GM19099 (cell line): ENCODE results near the gene CHRNG.

ENCODE experiments used
- POLR2A ChIP-seq: IDR thresholded peaks from 3 replicates; pipeline ENCODE4 v1.6.1; 2011; ENCODE audit warnings: low read depth; ENCODE audit not compliant: insufficient read length; ENCODE audit errors: extremely low read depth

Gene CHRNG

DNA sequence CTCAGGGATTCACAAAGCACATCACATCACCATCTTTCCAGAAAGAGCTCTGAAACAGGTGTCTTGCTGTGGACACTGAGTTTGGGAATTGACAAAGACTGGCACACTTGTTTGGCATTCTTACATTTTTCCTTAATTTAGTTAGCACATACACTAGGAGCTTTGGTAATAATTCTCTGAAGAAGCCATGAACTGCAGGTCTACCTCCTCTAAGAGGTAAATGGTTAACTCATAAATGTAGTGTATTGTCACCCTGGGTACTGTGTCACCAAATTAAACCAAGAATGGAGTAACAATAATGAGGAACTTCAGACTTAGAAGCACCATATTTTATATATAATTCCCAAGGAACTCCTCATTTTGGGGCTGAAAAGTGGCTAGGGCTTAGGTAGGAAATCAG, 33.5 kb downstream of the CHRNG start:
- TF ChIP-seq POLR2A = no peak

DNA sequence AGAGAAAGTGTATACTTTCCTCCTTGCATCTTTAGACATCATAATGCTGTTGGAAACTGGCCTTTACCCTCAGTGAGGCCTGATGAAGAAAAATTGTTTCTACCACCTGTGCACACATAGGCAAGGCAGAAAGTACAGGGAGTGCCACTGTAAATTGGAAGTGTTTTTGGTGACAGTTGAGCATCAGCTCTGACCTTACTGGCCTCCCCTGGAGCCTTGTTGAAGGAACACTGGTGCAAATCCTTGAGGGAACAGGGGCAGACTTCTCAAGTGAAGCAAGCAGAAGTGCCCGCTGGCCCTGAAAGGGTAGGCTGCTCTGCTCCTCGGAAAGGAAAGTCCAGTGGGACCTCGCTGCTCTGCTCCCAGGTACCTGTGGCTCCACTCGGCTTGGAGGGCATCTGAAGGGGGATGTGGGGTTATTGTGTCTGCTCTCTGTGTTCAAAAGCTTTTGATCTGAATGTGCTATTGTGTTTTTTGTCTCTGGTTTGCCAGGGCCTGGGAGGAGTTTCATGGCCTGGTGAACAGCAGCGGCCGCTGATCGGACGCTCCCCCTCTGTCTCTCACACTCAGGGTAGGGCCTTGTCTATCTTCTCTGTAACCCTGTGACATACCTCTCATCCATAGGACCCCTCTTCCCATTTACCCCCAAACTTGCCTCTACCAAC, 34.4 kb downstream of the CHRNG start:
- TF ChIP-seq POLR2A = no peak

DNA sequence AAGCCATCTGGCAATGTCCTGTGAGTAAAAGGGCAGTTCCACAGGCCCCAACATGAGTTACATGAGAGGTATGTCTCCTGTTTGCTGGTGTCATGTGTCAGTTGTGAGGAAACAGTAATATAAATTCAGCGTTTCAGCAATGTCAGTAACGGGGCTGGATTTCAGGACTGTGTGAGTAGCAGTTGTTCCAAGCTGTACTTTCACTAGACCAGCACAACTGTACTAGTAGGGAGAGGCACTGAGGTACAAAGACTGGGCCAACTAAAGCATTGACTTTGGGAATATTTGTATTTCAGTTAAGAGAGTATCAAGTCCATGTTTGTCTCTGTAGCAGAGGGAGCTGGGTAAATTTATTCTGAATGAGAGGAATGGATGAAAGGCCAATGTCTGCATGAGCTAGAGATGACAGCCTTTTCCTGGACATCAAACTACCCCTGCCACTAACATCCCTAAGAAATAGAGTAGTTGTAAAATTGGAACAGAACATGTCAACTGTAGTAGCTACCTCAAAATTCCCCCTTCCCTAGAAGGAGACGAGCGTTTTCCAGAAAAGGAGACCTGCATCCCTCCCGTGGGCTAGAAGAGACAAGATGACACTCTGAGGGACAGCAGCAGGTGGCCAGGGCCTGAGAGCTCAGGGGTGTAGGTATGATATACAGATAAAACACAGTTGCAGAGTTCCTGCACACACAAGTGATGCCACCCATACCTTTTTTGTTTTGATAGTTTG, 35.3 kb downstream of the CHRNG start:
- no peak for TF ChIP-seq POLR2A

DNA sequence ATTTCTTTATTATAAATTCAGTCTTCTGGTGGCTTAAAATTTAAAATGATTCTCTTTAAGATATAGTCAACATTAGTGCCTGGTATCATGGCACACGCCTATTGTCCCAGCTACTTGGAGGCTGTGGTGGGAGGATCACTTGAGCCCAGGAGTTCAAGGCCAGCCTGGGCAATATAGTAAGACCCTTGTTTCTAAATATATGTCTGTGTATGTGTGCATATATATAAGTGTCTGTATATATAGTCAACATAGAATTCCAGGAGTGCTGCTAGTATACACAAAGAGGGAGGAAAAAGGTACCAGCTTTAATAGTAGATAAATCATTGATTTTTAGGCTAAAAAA, 35.9 kb downstream of the CHRNG start:
- no peak for TF ChIP-seq POLR2A

DNA sequence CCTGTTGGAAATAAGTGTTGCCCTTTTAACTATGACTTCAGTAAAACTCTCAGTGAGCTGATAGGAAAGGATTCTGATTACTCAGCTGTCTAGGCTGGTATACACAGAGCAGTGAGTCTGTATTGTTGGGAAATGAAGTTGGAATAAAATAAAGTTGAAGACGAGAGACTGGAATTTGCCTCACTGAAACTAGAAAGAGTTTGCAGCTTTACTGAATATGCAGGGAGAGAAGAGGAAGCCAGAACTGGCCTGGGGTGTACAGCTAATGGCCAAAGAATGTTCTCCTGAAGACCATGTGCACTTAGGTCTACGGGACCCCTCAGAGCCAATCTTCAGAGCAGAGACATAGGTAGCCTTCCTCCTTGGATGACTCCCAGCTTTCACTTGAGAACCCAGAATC, 37.5 kb downstream of the CHRNG start:
- no peak for TF ChIP-seq POLR2A

DNA sequence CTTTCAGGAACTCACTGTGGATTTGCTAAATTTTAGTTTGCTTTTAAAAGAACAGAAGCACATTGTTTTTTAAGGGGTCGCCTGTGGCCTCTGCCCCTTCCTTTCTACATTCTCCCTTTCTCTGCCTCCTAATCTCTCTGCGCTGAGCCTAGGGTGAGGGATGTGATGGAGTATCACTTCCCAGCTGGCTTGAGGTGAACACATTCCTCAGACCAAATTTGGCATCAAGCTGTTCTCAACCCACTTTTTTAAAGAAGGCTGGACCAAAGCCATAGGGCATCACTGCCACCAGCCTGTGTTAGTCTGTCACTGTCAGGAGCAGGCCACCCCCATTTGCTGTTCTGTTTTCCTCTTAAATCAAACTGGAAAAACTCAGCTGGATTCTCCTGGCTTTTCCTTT, 38.3 kb downstream of the CHRNG start:
- TF ChIP-seq POLR2A = no peak

DNA sequence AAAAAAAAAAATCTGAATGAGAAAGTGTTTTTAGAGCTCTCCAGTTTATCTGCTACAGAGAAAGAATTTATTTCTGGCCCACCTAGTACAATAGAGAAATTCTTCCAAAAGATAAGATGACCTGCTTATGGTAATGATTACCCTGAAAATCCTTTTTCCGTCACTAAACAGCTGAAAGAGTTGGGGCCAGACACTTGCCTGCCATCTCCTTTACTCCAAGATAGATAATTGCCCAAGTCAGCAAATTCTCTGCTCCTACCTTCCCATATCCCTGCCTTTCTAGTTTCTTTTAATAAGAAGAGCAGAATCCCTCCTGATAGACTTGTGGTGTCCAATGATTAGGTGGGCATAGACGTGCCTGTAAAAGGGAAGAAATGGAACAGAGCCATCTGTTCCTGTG, 39.1 kb downstream of the CHRNG start:
- no peak for TF ChIP-seq POLR2A

DNA sequence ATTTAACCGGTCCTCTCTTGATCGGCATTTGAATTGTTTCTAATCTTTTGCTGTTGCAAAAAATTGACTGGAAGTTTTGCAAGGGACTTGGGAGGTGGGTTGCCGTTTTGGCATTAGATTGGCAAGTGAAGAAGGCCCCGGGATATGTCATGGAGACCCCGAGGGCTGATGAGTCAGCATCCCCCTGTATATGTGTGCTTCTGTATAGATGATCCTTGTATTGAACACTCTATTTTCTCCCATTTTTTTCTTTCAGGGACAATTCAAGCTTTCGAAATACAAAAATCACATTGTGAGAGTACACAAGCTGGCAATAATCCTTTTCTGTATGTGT, 41.1 kb downstream of the CHRNG start:
- no peak for TF ChIP-seq POLR2A

DNA sequence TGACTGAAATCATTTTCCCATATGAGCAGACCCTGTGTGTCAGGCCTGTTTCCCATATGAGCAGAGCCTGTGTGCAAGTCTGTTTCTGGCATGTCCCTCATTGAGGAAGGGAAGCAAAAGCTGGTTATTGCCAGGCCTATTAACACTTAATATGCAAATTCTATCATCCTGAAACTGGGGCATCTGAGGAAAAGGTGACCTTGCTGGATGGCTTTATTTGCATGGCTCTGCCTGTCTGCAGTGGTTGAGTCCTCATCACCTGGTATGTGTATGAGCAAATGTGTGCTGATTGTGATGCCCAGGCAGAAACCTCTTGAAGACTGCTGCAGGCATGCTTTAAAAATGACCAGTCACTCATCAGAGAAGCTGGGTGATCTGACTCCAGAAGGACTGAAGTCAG, 42.2 kb downstream of the CHRNG start:
- no peak for TF ChIP-seq POLR2A

DNA sequence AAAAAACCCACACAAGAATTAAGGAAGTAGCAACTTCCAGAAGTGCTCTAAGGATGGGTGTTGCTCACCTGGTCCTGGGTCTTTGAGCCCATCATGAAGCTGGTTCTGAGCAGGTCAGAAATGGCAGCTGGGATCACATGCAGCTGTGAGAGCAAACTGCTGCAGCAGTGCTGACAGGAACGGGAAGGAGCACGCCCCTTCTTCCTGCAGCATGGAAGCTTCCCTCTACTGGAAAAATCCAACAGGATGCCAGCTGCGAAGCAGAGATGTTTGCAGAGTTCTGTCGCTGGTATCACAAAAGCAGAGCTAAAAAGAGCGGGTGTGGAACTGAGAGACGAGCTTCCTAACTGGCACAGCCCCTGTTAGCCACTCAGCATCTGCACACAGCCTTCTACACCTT, 44.7 kb downstream of the CHRNG start:
- no peak for TF ChIP-seq POLR2A

DNA sequence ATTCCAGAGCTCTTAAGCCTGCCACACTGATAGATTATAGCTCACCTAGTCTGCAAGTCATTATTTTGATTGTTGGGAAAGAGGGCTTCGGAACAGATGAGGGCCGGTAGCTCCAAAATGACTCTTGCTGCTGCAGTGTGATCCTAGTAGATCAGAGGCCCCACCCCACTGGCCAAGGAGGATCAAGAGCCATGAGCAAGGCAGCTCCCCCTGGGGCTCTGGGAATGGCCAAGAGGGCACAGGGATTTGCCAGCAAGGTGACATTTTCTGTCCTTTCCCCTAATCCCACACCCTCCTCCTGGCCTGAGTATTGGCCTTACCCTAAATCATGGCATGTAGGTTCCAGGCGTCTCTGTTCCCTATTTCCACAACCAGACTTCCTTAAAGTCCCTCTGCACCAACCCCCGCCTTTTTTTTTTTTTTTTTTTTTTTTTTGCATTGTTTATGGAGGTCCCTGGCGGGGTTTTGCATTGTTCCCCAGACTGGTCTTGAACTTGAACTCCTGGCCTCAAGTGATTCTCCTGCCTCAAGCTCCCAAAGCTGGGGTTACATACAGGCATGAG, 47.5 kb downstream of the CHRNG start:
- no peak for TF ChIP-seq POLR2A

DNA sequence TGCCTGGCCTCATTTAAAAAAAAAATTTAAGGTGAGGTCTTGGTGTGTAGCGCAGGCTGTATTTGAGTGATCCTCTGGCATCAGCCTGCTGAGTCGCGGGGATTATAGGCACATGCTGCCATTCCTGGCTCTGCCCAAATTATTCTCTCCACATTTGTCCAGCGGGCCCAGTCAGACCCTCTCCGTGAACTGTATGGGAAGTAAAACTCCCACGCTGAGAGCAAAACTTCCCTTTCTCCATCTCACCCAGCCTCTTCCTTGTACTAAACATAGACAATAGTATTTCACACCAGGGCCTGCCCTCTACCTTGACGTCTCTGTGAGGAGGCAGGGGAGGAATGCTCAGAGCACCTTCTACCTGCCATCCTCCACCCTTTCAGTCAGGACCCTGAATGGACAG, 48.0 kb downstream of the CHRNG start:
- TF ChIP-seq POLR2A = no peak

DNA sequence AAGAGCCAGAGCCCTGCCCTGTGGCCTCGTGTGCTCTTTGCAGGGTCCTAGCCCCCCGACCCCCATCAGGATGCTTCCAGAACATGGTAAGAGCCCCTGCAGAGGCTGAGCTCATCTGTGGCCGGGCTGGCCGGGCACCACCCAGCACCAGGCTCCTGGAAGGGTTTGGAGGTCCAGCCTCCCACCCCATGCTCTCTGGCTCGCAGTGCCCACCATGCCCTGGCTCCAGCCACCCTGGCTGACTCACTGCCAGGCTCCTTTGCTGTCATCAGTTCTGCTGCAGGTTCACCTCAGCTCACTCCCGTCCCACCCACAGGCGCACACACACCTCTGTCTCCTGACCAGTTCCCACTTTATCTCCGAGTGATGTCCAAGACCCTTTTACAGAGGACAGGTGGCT, 48.5 kb downstream of the CHRNG start:
- no peak for TF ChIP-seq POLR2A

DNA sequence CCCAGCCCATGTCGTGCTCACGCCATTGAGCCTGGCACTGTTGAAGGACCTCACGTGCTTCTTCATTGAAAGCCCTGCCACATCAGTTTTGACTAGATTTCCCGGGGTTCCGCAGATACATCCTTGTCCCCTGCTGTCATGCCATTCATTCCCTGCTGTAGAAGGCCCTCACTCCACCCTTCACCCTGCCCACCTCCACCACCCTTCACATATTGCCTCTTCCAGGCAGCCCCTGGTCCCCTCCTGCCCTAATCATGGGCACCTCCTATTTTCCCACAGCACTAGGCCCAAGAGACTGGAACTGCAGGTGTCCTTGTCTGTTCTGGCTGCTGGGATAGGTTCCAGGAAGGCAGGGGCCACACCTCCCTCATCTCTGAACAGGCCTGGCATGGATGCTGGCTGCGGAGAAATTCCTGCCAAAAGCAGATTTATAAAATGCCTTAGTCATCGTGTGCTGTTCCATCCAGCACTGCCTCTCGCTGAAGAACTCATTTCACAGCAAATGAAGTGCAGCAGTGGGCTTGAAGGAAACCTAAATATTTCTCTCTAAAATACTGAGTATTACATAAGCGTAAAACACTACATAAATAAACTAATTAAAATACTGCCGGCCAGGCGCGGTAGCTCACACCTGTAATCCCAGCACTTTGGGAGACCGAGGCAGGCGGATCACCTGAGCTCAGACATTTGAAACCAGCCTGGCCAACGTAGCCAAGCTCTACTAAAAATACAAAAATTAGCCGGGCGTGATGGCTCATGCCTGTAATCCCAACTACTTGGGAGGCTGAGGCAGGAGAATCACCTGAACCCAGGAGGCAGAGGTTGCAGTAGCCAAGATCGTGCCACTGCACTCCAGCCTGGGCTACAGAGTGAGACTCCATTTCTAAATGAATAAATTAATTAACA, 49.4 kb downstream of the CHRNG start:
- no peak for TF ChIP-seq POLR2A

DNA sequence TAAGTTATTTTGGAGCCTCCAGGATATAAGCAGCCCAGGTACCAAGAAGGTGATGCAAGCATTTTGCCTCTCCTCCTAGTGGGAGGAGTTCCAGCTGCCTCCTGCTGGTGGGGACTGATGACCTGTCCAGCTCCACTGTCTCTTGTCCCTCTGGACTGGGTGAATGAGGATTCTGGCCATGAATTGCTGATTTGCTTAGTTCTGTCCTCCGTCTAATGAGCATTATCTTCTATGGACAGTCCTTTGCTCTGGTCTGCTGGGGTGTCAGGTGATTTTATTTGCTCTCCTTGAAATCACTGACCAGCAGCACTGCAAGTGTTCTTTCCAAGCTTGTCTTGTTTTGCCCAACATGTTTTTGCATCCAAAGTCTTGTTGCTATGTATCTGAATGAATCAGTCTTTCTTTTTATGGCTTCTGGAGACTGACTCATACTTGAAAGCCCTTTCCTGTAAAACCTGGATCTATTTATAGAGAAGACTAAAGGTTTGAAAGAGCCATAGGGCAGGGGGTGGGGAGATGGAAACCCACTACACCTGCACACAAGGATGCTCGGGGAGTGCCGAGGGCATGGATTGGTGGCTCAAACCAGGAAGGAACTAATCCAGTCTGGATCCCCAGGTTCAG, 53.4 kb downstream of the CHRNG start:
- no peak for TF ChIP-seq POLR2A

DNA sequence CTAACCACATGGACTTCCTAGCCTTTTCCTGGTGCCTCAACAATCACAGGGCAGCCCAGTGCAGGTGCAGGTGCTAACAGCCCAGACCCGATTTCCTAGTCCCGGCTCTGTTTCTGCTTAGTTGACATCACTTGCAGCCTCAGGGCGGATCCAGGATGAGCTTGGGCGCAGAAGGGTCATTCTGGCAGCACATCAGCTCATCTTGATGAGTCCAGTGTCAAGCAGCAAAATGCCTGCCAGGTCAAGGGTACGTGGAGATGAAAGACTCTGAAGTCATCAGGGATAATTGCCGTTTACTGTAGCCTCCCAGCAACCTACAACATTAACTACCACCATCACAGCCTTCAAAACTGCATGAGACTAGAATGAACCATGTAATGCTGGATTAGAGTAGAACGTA, 54.5 kb downstream of the CHRNG start:
- no peak for TF ChIP-seq POLR2A
